Activated CD4-positive, CD25-positive, alpha-beta regulatory T cell (primary cell): ENCODE data around the gene OXTR.

Source experiments
- DNase-seq, 4 experiments: peaks; one replicate each; lab custom pipeline; 2025; lab: John Stamatoyannopoulos, UW

The OXTR gene

DNA sequence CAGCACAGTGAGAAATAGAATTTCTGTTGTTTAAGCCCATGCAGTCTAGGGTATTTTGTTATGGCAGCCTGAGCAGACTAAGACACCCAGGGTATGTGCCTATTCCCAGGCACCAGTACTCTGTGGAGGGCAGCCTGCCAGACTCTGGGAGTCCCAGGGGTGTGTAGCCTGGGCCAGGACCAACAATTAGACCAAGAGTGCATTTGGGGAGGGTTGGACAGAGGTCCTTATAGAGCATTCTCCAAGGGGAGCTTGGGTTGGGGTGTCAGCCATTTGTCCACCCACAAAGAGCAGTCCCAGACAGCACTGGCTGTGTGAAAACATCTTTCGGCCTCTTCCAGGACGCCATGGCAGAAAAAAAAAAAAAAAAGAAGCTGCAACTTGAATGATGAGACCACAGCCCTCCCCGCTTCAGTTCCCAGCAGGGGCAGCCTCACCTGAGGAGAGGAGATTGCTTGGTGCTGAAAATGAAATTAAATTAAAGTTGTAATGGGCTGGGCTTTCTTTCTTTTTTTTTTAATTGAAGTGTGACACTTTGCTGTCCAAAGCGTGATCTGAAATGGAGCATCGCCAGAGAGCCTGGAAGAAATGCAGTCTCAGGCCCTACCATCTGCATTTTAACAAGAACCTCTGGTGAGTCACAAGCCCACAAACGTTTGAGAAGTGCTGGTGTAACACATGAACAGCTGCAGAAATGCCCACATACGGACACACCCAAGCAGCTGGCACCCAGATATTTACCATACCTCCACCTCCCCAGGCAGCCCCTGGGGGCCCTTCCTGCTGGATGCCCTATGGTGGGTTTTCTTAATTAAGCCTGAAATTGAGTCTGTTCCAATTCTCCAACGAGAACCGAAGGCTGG, 57.1 kb downstream of the OXTR start:
- no peak for DNase-seq

GRCh38 chr3:8709801-8710507, 59.5 kb downstream of the OXTR start:
- DNase-seq, result no peak

DNA sequence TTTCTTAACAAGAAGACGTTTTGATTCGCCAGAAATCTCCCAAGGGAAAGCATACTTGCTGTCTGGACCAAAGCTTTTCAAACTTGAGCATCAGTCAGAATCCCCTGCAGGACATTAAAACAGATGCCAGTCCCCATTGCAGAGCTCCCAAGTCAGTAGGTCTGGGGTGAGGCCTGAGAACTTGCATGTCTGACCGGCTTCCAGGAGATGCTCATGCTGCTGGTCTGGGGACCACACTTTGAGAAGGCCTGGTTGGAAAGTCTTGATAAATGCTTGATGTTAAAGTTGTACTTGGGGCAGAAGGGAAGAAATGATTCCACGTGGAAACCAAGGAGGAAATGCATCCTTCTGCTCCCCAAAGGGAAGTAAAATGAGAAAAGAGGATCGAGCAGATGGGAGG, 60.1 kb downstream of the OXTR start:
- no peak for DNase-seq

GRCh38 chr3:8705575-8705974, 63.8 kb downstream of the OXTR start:
- no peak for DNase-seq

DNA sequence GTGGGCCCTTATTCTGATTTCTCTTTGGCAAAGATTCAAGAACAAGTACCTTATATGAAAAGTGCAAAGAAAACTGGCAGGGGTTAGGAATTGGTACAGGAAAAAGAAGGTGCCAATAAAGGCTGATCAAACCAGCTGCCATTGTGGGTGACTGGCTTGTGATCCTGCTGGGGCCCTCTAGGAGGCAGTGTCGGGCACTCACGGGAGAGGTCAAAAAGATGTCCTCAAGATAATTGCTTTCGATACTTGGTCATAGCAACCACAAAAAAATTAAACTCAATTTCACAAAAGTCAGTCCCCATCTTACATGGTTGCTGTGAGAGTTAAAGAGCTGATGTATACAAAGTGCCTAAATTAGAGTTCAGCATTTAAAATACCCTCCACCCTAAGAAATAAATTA, 66.9 kb downstream of the OXTR start:
- no peak for DNase-seq
